ENCODE results near the gene MALRD1.

DNA sequence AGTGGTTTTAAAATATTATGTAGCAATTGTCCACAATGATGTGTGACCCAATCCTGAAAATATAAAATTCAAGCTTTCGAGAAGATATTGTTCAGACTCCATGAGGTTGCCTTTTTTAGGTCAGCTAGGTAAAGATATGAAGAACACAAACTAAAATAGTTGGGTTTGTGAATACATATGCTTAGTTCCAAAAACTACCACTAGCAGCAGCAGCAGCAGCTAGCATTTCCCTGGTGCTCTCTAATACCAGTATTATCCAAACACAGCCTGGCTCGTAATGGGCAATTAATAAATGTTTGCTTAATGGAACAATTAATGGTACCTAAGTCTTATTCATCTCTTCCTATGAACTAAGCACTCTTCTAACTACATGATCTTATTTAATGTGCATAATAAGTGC lies 362.5 kb downstream of the MALRD1 start:
- TF ChIP-seq, protein P1, sequence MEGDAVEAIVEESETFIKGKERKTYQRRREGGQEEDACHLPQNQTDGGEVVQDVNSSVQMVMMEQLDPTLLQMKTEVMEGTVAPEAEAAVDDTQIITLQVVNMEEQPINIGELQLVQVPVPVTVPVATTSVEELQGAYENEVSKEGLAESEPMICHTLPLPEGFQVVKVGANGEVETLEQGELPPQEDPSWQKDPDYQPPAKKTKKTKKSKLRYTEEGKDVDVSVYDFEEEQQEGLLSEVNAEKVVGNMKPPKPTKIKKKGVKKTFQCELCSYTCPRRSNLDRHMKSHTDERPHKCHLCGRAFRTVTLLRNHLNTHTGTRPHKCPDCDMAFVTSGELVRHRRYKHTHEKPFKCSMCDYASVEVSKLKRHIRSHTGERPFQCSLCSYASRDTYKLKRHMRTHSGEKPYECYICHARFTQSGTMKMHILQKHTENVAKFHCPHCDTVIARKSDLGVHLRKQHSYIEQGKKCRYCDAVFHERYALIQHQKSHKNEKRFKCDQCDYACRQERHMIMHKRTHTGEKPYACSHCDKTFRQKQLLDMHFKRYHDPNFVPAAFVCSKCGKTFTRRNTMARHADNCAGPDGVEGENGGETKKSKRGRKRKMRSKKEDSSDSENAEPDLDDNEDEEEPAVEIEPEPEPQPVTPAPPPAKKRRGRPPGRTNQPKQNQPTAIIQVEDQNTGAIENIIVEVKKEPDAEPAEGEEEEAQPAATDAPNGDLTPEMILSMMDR (IDR thresholded peaks at IDR 0.05; ENCODE audit: insufficient read depth, low read depth, low read length), result no peak
- no peak for TF ChIP-seq EZH2 (IDR thresholded peaks at IDR 0.05; ENCODE audit: insufficient read depth, low read length)
